Measurements from ENCODE around the gene AMIGO3. TPM values are rescaled to one million over a fixed set of nuclear protein-coding genes. Genes with fewer than 3 reads are reported as not detected.

Gene AMIGO3
- total RNA-seq, 1 donor from 2014 or later, result 0.98 TPM

GRCh38 chr3:49725906-49726681 is 6.6 kb upstream of the AMIGO3 start:
- intact Hi-C loops (cut with micrococcal nuclease), result no loop called here

DNA sequence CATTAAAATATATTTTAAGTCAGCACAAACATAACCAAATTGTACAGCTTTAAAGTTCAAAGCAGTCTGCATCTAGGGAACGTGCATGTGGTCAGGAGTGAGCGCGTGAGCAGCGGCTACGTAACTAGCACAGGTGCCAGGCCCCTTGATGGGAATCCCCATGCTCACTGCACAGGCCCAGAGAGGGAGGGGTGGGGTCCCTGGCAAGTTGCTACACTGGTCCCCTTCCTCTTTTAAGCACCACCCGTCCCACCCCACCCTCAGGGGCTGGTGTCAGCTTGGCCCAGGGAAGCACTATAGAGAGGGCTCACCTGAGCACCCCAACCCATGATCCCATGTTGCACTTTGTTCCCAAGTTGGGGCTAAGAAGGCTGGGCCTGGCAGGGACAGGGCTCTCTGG is 5.1 kb upstream of the AMIGO3 start:
- intact Hi-C loops (cut with micrococcal nuclease), result loop anchor here (1.0 to 5.0 kb wide), 9 partner anchors 50 to 702 kb away; partner anchors contain the start of genes APEH, GNAI2, IP6K1 and MST1R

DNA sequence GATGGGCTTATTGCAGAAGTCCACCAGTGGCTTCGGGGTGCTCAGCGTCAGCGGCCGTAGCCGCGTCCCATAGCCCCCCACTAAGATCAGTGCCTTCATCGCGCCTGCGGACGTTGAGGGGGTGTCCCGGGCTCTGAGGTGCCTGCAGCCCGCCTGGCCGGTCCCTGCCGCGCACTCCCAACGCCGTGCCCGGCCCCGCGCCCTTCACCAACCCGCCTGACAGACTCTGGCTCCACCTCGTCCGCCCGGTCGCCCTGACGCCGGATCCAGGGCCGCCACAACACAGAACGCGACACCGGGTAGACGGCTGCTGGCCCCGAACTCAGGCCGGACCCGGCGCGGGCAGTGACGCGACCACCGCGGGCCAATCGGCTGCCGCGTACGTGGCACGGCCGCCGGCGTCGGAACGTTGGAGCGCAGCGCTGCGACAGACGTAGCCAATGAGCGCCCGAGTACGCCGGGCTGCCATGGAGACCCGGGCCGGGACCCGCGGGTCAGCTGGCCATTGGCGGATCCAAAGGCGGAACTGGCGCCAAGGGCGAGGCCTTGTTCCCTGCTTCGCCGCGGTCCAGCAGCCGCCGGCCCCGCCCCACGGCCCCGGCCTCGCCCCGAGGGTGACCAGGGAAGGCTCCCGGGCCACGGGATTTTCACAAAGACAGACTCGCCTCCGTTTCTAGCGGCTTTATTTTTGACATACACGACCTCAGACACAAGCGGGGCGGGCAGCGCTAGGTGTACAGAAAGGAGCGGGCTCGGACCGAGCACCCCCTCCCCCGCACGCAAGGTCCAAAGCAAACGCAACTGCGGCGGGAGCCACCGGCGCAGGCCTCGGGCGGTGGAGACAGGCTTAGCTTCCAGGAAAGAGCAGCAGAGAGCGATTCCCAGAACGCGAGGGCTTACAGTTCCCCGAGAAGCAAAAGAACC is 4.4 kb upstream of the AMIGO3 start, which contains the start of gene GMPPB:
GMPPB (minus strand) TSS at position 324 of the 924 bp plus-strand sequence; CDS start at position 99, 225 bp downstream.
- intact Hi-C loops (cut with micrococcal nuclease), result loop anchor here (1.0 to 5.0 kb wide), 10 partner anchors 50 to 702 kb away; partner anchors contain the start of genes APEH, GNAI2, IP6K1 and MST1R

DNA sequence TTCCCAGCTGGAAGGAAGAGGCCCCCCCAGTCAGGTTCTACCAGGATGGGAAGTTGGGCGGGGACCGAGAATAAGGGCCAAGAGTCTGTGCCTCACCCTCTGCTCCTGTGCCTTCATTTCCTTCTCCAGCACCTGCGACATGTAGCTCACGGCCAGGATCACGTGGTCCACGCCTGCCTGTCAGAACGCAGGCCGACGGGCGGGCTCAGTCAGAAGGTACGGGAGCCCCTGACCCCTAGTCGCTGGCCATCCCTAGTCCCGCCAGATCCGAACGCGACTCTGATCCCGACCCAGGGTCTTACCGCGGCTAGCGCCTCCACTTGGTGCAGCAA is 3.8 kb upstream of the AMIGO3 start:
- intact Hi-C loops (cut with micrococcal nuclease), result loop anchor here (1.0 to 5.0 kb wide), 5 partner anchors 179 to 701 kb away; partner anchors contain the start of genes GNAI2, MST1R, NDUFAF3 and QRICH1

- intact Hi-C loops (cut with micrococcal nuclease), result loop anchor here (1.0 to 5.0 kb wide), 5 partner anchors 179 to 701 kb away; partner anchors contain the start of genes GNAI2, MST1R, NDUFAF3 and QRICH1
These were observed 3.4 kb upstream of the AMIGO3 start for GRCh38 chr3:49722896-49723295.

DNA sequence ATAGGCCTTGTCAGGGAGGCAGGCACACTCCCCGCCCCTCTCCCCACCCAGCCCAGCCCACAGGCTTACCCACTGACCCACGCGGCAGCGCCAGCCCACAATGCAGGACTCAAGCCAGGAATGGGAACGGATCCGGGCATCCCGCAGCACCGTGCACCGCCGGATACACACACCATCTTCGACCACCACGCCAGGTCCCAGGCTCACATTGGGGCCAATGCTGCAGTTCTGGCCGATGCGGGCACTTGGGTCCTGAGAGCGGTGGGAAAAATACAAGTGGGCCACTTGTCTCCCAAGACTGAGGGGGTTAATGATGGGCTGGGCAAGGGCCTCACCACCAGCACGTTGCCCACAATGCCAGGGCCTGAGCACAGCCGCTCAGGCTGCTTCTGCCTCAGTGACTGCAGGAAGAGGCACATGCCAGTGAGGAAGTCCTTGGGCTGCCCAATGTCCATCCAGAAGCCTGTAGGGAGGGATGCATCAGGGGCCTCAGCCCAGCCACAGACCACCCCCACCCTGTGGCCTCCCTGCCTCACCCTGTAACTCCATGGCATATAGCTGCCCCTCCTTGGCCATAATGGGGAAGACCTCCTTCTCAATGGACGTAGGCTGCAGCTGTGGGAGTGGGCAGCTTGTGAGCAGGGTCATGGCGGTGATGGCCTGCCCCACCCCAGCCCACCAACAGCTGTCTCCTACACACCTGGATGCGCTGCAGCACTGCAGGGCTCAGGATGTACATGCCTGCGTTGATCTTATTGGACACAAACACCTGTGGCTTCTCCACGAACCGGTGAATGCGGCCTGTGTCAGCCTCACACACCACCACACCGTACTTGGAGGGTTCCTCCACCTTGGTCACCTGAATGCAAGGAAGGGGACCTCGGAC is 2.7 kb upstream of the AMIGO3 start:
- intact Hi-C loops (cut with micrococcal nuclease), result loop anchor here (5.0 kb wide), 4 partner anchors 180 to 700 kb away; partner anchors contain the start of genes GNAI2, MST1R, NDUFAF3 and QRICH1

- intact Hi-C loops (cut with micrococcal nuclease), result loop anchor here (5.0 kb wide), 4 partner anchors 181 to 699 kb away; partner anchors contain the start of genes GNAI2, MST1R, NDUFAF3 and QRICH1
These were observed 2.1 kb upstream of the AMIGO3 start for GRCh38 chr3:49721596-49721895.

DNA sequence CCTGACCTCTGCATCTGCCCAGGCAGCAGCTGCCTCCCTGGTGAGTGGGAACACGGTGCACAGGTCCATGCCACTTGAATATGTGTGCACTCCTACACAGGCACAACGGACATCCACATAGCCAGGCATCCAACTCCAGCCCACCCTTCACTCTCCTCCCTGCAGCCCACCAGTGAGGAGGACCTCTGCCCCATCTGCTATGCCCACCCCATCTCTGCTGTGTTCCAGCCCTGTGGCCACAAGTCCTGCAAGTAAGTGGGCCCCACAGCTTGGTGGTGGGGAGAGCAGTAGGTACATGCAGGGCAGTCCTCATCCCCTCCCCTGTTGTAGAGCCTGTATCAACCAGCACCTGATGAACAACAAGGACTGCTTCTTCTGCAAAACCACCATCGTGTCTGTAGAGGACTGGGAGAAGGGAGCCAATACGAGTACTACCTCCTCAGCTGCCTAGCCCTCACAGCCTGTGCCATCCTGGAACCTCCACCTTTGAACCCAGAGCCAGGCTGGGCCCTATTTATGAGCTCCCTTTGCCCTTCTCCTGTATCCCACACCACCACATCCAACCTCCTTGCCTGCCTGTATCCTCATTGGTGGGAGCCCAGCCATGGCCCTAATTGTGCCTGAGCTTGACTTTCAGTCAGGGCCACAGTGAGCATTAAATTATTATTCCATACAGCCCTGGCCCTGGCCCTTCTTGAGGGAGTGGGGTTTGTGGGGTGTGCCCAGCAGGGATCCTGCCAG is 1.5 kb upstream of the AMIGO3 start:
- intact Hi-C loops (cut with micrococcal nuclease), result loop anchor here (5.0 kb wide), 4 partner anchors 181 to 699 kb away; partner anchors contain the start of genes GNAI2, MST1R, NDUFAF3 and QRICH1

DNA sequence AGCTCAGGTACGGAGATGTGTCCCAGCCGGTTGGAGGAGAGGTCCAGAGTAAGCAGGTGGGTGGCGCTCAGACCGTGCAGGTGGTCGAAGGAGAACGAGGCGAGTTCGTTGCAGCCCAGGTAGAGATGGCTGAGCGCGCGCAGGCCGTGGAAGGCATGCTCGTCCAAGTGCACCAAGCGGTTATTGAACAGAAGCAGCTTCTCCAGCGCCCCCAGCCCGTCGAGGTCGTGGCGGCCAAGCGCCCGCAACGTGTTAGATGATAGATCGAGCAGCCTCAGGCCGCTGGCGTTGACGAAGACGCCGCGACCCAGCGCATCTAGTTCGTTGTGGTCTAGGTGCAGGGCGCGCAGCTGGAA is 648 bp downstream of the AMIGO3 start:
- intact Hi-C loops (cut with micrococcal nuclease), result loop anchor here (1.0 kb wide), 9 partner anchors 30 to 580 kb away; partner anchors contain the start of genes APEH, BSN, HYAL3 and IP6K1

GRCh38 chr3:49717959-49718857 is 1.3 kb downstream of the AMIGO3 start:
- intact Hi-C loops (cut with micrococcal nuclease), result no loop called here

- intact Hi-C loops (cut with micrococcal nuclease), result no loop called here
These were observed 2.1 kb downstream of the AMIGO3 start for GRCh38 chr3:49717211-49717958.

- intact Hi-C loops (cut with micrococcal nuclease), result no loop called here
These were observed 2.7 kb downstream of the AMIGO3 start for GRCh38 chr3:49716691-49717210.

- intact Hi-C loops (cut with micrococcal nuclease), result no loop called here
These were observed 3.3 kb downstream of the AMIGO3 start for GRCh38 chr3:49716169-49716568.

DNA sequence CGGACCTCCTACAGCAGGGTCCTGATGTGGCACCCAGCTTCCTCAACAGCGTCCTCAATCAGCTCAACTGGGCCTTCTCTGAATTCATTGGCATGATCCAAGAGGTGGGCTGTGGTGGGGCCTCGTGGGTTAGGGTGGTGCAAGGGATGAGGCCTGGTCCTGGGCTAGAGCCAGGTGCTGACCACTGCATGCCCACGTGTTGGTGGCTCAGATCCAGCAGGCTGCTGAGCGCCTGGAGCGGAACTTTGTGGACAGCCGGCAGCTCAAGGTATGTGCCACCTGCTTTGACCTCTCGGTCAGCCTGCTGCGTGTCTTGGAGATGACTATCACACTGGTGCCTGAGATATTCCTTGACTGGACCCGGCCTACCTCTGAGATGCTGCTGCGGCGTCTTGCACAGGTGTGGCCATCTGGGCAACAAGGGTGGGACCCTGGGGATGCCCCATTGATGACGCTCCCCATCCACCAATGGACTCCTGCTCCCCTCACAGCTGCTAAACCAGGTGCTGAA is 3.8 kb downstream of the AMIGO3 start:
- intact Hi-C loops (cut with micrococcal nuclease), result no loop called here

DNA sequence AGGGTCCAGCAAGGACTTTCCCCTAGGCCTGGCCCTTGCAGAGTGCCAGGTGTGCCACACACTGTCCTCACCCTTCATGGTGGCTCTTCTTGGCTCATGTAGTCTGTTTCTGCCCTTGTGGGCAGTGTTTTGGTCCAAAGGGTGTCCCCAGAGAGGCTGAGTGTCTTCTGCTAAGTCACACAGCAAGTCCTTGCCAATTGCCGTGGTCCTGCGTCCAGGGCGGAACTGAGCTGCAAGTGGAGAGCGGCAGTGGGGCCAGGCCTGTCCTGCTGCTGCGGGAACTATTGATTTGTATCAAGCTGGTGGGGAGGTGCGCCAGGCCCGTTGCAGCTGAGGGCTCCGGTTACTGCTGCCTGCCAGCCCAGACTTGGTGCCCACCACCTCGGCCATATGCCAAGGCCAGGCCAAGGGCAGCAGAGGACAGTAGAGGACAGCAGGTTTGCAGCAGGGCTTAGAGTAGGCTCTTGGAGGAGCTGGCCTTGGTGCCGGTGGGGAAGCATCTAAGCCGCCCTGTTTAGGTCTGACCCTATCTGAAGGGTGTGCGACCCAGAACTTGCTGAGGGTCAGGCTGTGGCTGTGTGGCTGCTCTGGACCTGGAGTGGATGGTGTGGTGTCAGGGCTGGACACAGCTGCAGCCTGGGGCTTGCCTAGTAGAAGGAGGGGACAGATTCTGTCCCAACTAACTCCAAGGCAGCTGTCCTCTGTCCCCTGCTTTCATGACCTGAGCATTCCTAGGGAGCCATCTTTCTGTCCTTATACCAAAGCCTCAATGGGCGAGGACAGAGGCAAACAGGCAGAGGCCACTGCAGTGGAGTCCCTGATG is 4.5 kb downstream of the AMIGO3 start:
- intact Hi-C loops (cut with micrococcal nuclease), result no loop called here

DNA sequence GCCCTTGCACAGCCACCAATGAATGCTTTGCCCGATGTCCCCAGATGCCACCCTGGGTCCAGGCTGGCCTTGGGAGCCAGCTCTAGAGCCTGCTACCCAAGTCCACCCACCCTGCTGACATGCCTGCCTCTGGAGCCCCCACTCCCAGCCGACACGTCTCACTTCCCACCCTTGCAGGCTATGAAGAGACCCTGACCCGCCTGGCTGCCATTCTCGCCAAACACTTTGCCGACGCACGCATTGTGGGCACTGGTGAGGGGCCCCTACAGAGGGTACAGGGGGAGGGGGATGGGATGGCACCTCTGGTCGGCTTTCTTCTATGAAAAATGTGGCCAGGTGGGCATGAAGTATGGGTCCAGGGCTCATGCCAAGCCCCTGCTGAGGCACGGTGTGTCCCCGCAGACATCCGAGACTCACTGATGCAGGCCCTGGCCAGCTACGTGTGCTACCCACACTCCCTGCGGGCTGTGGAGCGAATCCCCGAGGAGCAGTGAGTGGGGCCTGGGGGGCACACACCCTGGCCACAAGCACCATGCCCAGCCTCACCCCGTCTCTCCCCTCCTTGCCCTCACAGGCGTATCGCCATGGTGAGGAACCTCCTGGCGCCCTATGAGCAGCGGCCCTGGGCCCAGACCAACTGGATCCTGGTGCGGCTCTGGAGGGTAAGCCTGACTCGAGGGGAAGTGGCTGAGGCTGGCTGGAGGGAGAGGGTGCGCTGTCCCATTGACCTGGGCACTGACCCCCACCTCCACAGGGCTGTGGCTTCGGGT is 6.0 kb downstream of the AMIGO3 start:
- intact Hi-C loops (cut with micrococcal nuclease), result no loop called here

Data from T-helper 1 cell treated with Interleukin-12 subunit alpha and Interleukin-12 subunit beta and Interleukin-4 antibody, amounts not matched to agents 30 ng/mL and 1 ng/mL, for 36 hours (primary cell).